ENCODE results near the gene MATR3. TPM values are rescaled to one million over a fixed set of nuclear protein-coding genes. Genes with fewer than 3 reads are reported as not detected.

MATR3 gene
- total and polyA plus RNA-seq, 10 of the 15 experiments (the other 5 are each of a cell fraction or from before 2014, with no cell fraction given): 134 to 401 (median 221) TPM

GRCh38 chr5:139268364-139269202 is 25.0 kb upstream of the MATR3 start (continued):
- no peak for TF ChIP-seq HSF1 (IDR thresholded peaks at IDR 0.05; ENCODE audit: low read depth, low read length)
- TF ChIP-seq DPF2 (IDR thresholded peaks at IDR 0.05): 0 out of 2 replicates have a peak, but pooled peaks have one; percentile 16
- TF ChIP-seq GATAD2B (conservative IDR thresholded peaks at IDR 0.05; ENCODE audit: low read depth): 0 out of 2 replicates have a peak, but pooled peaks have one; percentile 43
- peak; percentile 44 for TF ChIP-seq SKIL (IDR thresholded peaks at IDR 0.05; ENCODE audit: low read depth, poor library complexity, severe bottlenecking)
- TF ChIP-seq CEBPZ (IDR thresholded peaks at IDR 0.05; ENCODE audit: low read depth, low read length): no peak
- no peak for TF ChIP-seq SP1 (IDR thresholded peaks at IDR 0.05; ENCODE audit: low read depth, low read length)
- no peak for TF ChIP-seq ZNF592 (IDR thresholded peaks at IDR 0.05)
- no peak for TF ChIP-seq TAF1 (IDR thresholded peaks at IDR 0.05; ENCODE audit: borderline replicate concordance, low read depth, low read length)
- TF ChIP-seq ATF2 (IDR thresholded peaks at IDR 0.05; ENCODE audit: low read length): peak; percentile 82; the same call in 1 of the 2 replicates
- TF ChIP-seq SREBF2 (IDR thresholded peaks at IDR 0.05; ENCODE audit: low read length): no peak
- no peak for TF ChIP-seq MYB (IDR thresholded peaks at IDR 0.05; ENCODE audit: borderline replicate concordance, low read depth, low read length)
- TF ChIP-seq TCF3 (IDR thresholded peaks at IDR 0.05; ENCODE audit: borderline replicate concordance, insufficient read depth, low read depth, low read length): no peak
- TF ChIP-seq RAD51 (IDR thresholded peaks at IDR 0.05): peak; percentile 17; the same call in 1 of the 2 replicates
- 0 out of 2 replicates have a peak, but pooled peaks have one; percentile 30 for TF ChIP-seq ATF7 (IDR thresholded peaks at IDR 0.05; ENCODE audit: low read depth)
- TF ChIP-seq MYC (IDR thresholded peaks at IDR 0.05; ENCODE audit: insufficient read depth, insufficient read length, insufficient replicate concordance, low read length, severe bottlenecking): no peak
- TF ChIP-seq POLR2AphosphoS5 (IDR thresholded peaks at IDR 0.05; ENCODE audit: low read length): no peak
